ENCODE data around the gene FEM1B. TPM values are rescaled to one million over a fixed set of nuclear protein-coding genes. Genes with fewer than 3 reads are reported as not detected.
A peak's percentile ranks its signal among the peaks of the same experiment; 100 is the strongest.

Gene FEM1B
- total RNA-seq, 1 donor from 2014 or later = 71.1 TPM

- Mint-ChIP-seq H3K36me3 (ENCODE audit: unreplicated experiment) (peaks cover 77% of the 10 kb centered on the region), H3K4me1 (ENCODE audit: unreplicated experiment) (peaks cover 93% of the 10 kb centered on the region), H3K27me3 (ENCODE audit: unreplicated experiment) (no peaks in the 10 kb centered on the region), H3K9me3 (ENCODE audit: unreplicated experiment) (no peaks in the 10 kb centered on the region), H3K27ac (ENCODE audit: unreplicated experiment) (peak overlapping the region; percentile 96), H3K4me3 (ENCODE audit: unreplicated experiment) (no peak overlapping the region)
- no peak for TF ChIP-seq CTCF (IDR thresholded peaks at IDR 0.05)
- DNase-seq (ENCODE audit: extremely low spot score, unreplicated experiment) = no peak
Measured at GRCh38 chr15:68311464-68311835, 33.9 kb downstream of the FEM1B start.

GRCh38 chr15:68311859-68312557, 34.5 kb downstream of the FEM1B start:
- Mint-ChIP-seq H3K27me3 (ENCODE audit: unreplicated experiment) (no peaks in the 10 kb centered on the region), H3K4me1 (ENCODE audit: unreplicated experiment) (peaks cover 93% of the 10 kb centered on the region), H3K9me3 (ENCODE audit: unreplicated experiment) (no peaks in the 10 kb centered on the region), H3K36me3 (ENCODE audit: unreplicated experiment) (peaks cover 79% of the 10 kb centered on the region), H3K27ac (ENCODE audit: unreplicated experiment) (peak overlapping the region; percentile 79), H3K4me3 (ENCODE audit: unreplicated experiment) (no peak overlapping the region)
- TF ChIP-seq CTCF (IDR thresholded peaks at IDR 0.05) = no peak
- DNase-seq (ENCODE audit: extremely low spot score, unreplicated experiment) = peak; percentile 38

GRCh38 chr15:68312701-68313204, 35.2 kb downstream of the FEM1B start:
- peaks cover 75% of the 10 kb centered on the region for H3K36me3 Mint-ChIP-seq (ENCODE audit: unreplicated experiment)
- no peak overlapping the region for H3K4me3 Mint-ChIP-seq (ENCODE audit: unreplicated experiment)
- peak overlapping the region; percentile 79 for H3K27ac Mint-ChIP-seq (ENCODE audit: unreplicated experiment)
- no peaks in the 10 kb centered on the region for H3K9me3 Mint-ChIP-seq (ENCODE audit: unreplicated experiment)
- TF ChIP-seq CTCF (IDR thresholded peaks at IDR 0.05) = no peak
- no peaks in the 10 kb centered on the region for H3K27me3 Mint-ChIP-seq (ENCODE audit: unreplicated experiment)
- H3K4me1 Mint-ChIP-seq (ENCODE audit: unreplicated experiment) = peaks cover 91% of the 10 kb centered on the region
- DNase-seq (ENCODE audit: extremely low spot score, unreplicated experiment) = peak; percentile 80

GRCh38 chr15:68313501-68314410, 36.2 kb downstream of the FEM1B start:
- peaks cover 83% of the 10 kb centered on the region for H3K4me1 Mint-ChIP-seq (ENCODE audit: unreplicated experiment)
- H3K27me3 Mint-ChIP-seq (ENCODE audit: unreplicated experiment) = no peaks in the 10 kb centered on the region
- H3K36me3 Mint-ChIP-seq (ENCODE audit: unreplicated experiment) = peaks cover 67% of the 10 kb centered on the region
- no peak for TF ChIP-seq CTCF (IDR thresholded peaks at IDR 0.05)
- H3K27ac Mint-ChIP-seq (ENCODE audit: unreplicated experiment) = peak overlapping the region; percentile 79
- peak; percentile 78 for DNase-seq (ENCODE audit: extremely low spot score, unreplicated experiment)
- H3K4me3 Mint-ChIP-seq (ENCODE audit: unreplicated experiment) = no peak overlapping the region
- no peaks in the 10 kb centered on the region for H3K9me3 Mint-ChIP-seq (ENCODE audit: unreplicated experiment)

GRCh38 chr15:68314563-68314962, 37.0 kb downstream of the FEM1B start:
- Mint-ChIP-seq H3K4me1 (ENCODE audit: unreplicated experiment) (peaks cover 75% of the 10 kb centered on the region), H3K4me3 (ENCODE audit: unreplicated experiment) (no peak overlapping the region), H3K9me3 (ENCODE audit: unreplicated experiment) (no peaks in the 10 kb centered on the region), H3K36me3 (ENCODE audit: unreplicated experiment) (peaks cover 63% of the 10 kb centered on the region), H3K27ac (ENCODE audit: unreplicated experiment) (peak overlapping the region; percentile 79), H3K27me3 (ENCODE audit: unreplicated experiment) (no peaks in the 10 kb centered on the region)
- no peak for TF ChIP-seq CTCF (IDR thresholded peaks at IDR 0.05)
- peak; percentile 69 for DNase-seq (ENCODE audit: extremely low spot score, unreplicated experiment)

All from osteocyte (in vitro differentiated cells).